Hematopoietic multipotent progenitor cell treated with erythropoietin and hydrocortisone succinate and interleukin-3 and kit ligand, for 15 days (in vitro differentiated cells): Measurements from ENCODE around the gene WWC1.
"Not testable (repeated sequence)": the region's sequence is repeated elsewhere in the genome, so short reads cannot be mapped to it uniquely, and the experiment has no call there.

ENCODE experiments used
- DNase-seq: peaks from one replicate; pipeline ENCODE4 v3.0.0-alpha.2; 2015; ENCODE audit warnings: low spot score

WWC1 gene

GRCh38 chr5:168286863-168287262 lies 4.6 kb upstream of the WWC1 start:
- not testable (repeated sequence) for DNase-seq

- no peak for DNase-seq
Measured at GRCh38 chr5:168287362-168287761, 4.1 kb upstream of the WWC1 start.

GRCh38 chr5:168288349-168289245 lies 2.8 kb upstream of the WWC1 start:
- no peak for DNase-seq

- DNase-seq: no peak
Measured at GRCh38 chr5:168290902-168291341, 523 bp upstream of the WWC1 start.

GRCh38 chr5:168291964-168292785 lies 730 bp downstream of the WWC1 start:
- DNase-seq: no peak

- DNase-seq: no peak
Measured at GRCh38 chr5:168292786-168293696, 1.6 kb downstream of the WWC1 start.

GRCh38 chr5:168295574-168296201 lies 4.2 kb downstream of the WWC1 start:
- no peak for DNase-seq

- DNase-seq: no peak
Measured at GRCh38 chr5:168296682-168297081, 5.2 kb downstream of the WWC1 start.

GRCh38 chr5:168298949-168299348 lies 7.5 kb downstream of the WWC1 start:
- no peak for DNase-seq

GRCh38 chr5:168299372-168299771 lies 7.9 kb downstream of the WWC1 start:
- DNase-seq: no peak

GRCh38 chr5:168300326-168301182 lies 9.1 kb downstream of the WWC1 start:
- DNase-seq: no peak

- DNase-seq: no peak
Measured at GRCh38 chr5:168301593-168302390, 10.3 kb downstream of the WWC1 start.

- DNase-seq: no peak
Measured at GRCh38 chr5:168302785-168303184, 11.3 kb downstream of the WWC1 start.

GRCh38 chr5:168303393-168304025 lies 12.1 kb downstream of the WWC1 start:
- no peak for DNase-seq

GRCh38 chr5:168304349-168304748 lies 12.9 kb downstream of the WWC1 start:
- DNase-seq: no peak

- DNase-seq: no peak
Measured at GRCh38 chr5:168305281-168305680, 13.8 kb downstream of the WWC1 start.

- DNase-seq: no peak
Measured at GRCh38 chr5:168307022-168307421, 15.6 kb downstream of the WWC1 start.

- no peak for DNase-seq
Measured at GRCh38 chr5:168307925-168308584, 16.6 kb downstream of the WWC1 start.
